HFFc6 (cell line): ENCODE measurements around the gene APOBEC3H. TPM values are rescaled to one million over a fixed set of nuclear protein-coding genes. Genes with fewer than 3 reads are reported as not detected.

Source experiments
- DNase-seq: peaks from one replicate; pipeline ENCODE4 v3.0.0-alpha.2; 2018
- H3K27ac Mint-ChIP-seq: 2 replicates; pipeline ENCODE4 v1.8.0; 2020; ENCODE audit warnings: mild to moderate bottlenecking, mixed read lengths
- H3K27me3 Mint-ChIP-seq: 2 replicates; pipeline ENCODE4 v1.8.0; 2021; ENCODE audit warnings: mild to moderate bottlenecking, moderate library complexity, mixed read lengths; ENCODE audit not compliant: insufficient read depth
- H3K36me3 Mint-ChIP-seq: 2 replicates; pipeline ENCODE4 v1.8.0; 2021; ENCODE audit warnings: low read depth, mixed read lengths
- H3K4me1 Mint-ChIP-seq: 2 replicates; pipeline ENCODE4 v1.8.0; 2020; ENCODE audit warnings: low read depth, mixed read lengths
- H3K4me3 Mint-ChIP-seq: 2 replicates; pipeline ENCODE4 v1.8.0; 2020; ENCODE audit warnings: mild to moderate bottlenecking, moderate library complexity, mixed read lengths
- H3K9me3 Mint-ChIP-seq: 2 replicates; pipeline ENCODE4 v1.8.0; 2020; ENCODE audit warnings: mild to moderate bottlenecking, mixed read lengths
- CTCF ChIP-seq: fragments of 200-600 bp; sonication (generic); IDR thresholded peaks from 2 replicates; pipeline ENCODE4 v1.5.0; 2021; ENCODE audit warnings: antibody characterized with exemption, mild to moderate bottlenecking
- total RNA-seq, 6 experiments: library from RNA; stranded (reverse); fragmentation: NEBNext Ultra II Directional; extraction: Animal tissue kit (Norgen Biotek cat#: 25700); gene quantifications; 2 replicates in 1 of 6; 3 replicates in 5 of 6; pipeline ENCODE4 v1.2.3, GENCODE V29; 2021

Gene APOBEC3H
- total RNA-seq, 6 experiments from 2014 or later: 0.33 to 0.37 TPM; not detected in 4

- Mint-ChIP-seq H3K36me3 (no peaks in the 10 kb centered on the region), H3K4me3 (peak within 1 kb of the TSS; percentile 76), H3K4me1 (peaks cover 7% of the 10 kb centered on the region; the same call in 1 of the 2 replicates), H3K27ac (peak within 1 kb of the TSS; percentile 20; the same call in 1 of the 2 replicates), H3K27me3 (peaks cover 14% of the 10 kb centered on the region), H3K9me3 (no peaks in the 10 kb centered on the region; the same call in 1 of the 2 replicates)
- TF ChIP-seq CTCF: no peak
- DNase-seq: peak; percentile 65
These were observed 55.6 kb downstream of the APOBEC3H start, which contains the start of gene CBX7 for GRCh38 chr22:39152511-39153219. CBX7 (minus strand) TSS chr22:39152680; CDS start chr22:39152444, 236 bp downstream.

- H3K4me1 Mint-ChIP-seq: peaks cover 7% of the 10 kb centered on the region; the same call in 1 of the 2 replicates
- no peaks in the 10 kb centered on the region for H3K36me3 Mint-ChIP-seq
- H3K27me3 Mint-ChIP-seq: peaks cover 20% of the 10 kb centered on the region
- H3K9me3 Mint-ChIP-seq: no peaks in the 10 kb centered on the region; the same call in 1 of the 2 replicates
- H3K4me3 Mint-ChIP-seq: peak overlapping the region; percentile 76
- peak overlapping the region; percentile 20; the same call in 1 of the 2 replicates for H3K27ac Mint-ChIP-seq
- DNase-seq: no peak
- no peak for TF ChIP-seq CTCF
These were observed 56.2 kb downstream of the APOBEC3H start for GRCh38 chr22:39153220-39153717.

Other genes starting within 250 kb of the APOBEC3H start
- gene CBX6, start 225.0 kb upstream of the APOBEC3H start, total RNA-seq: 10 to 100 TPM; 72.0 to 91.5 (median 75.3) TPM
- gene APOBEC3A, start 139.6 kb upstream of the APOBEC3H start, total RNA-seq: not detected
- 10 to 100 TPM; 14.9 to 44.2 (median 39.4) TPM for gene APOBEC3B, start 114.9 kb upstream of the APOBEC3H start, total RNA-seq
- gene APOBEC3C, start 83.0 kb upstream of the APOBEC3H start, total RNA-seq: 10 to 100 TPM; 43.9 to 93.9 (median 83.5) TPM
- under 1 TPM; 0.51 to 0.83 (median 0.58) TPM for gene APOBEC3D, start 76.1 kb upstream of the APOBEC3H start, total RNA-seq
- gene APOBEC3F, start 56.4 kb upstream of the APOBEC3H start, total RNA-seq: 10 to 100 TPM in 1 of 6 experiments, 1 to 10 TPM in 5; 6.5 to 12.1 (median 9.0) TPM
- 1 to 10 TPM; 1.9 to 7.0 (median 5.9) TPM for gene APOBEC3G, start 20.0 kb upstream of the APOBEC3H start, total RNA-seq
- 1 to 10 TPM; 6.2 to 7.2 (median 6.8) TPM for gene CBX7, start 55.4 kb downstream of the APOBEC3H start, total RNA-seq
- gene PDGFB, start 147.7 kb downstream of the APOBEC3H start, total RNA-seq: not detected
- gene RPL3, start 222.4 kb downstream of the APOBEC3H start, total RNA-seq: 1,000 to 10,000 TPM; 1,444 to 1,605 (median 1,488) TPM